Neutrophil (primary cell): Measurements from ENCODE around the gene UBTD1.
"Not testable (repeated sequence)": the region's sequence is repeated elsewhere in the genome, so short reads cannot be mapped to it uniquely, and the experiment has no call there.

Experiments
- H3K27ac ChIP-seq: fragments of 200-600 bp; sonication (generic); 2 replicates; pipeline ENCODE4 v1.5.1; 2016; ENCODE audit warnings: mild to moderate bottlenecking, moderate library complexity
- H3K27me3 ChIP-seq: fragments of 200-600 bp; sonication (generic); 2 replicates; pipeline ENCODE4 v1.6.0; 2016; ENCODE audit warnings: mild to moderate bottlenecking
- H3K36me3 ChIP-seq: fragments of 200-600 bp; sonication (generic); 2 replicates; pipeline ENCODE4 v1.5.1; 2017
- H3K4me1 ChIP-seq, 2 experiments: fragments of 200-600 bp in 1 of 2; sonication (generic) in 1 of 2; 1 replicate in 1 of 2; 2 replicates in 1 of 2; pipeline versions ENCODE4 v1.5.1 to v1.6.1; 2013 to 2016; ENCODE audit warnings: low read depth in 1 of 2, low read length in 1 of 2, mild to moderate bottlenecking in 1 of 2, moderate library complexity in 1 of 2; ENCODE audit not compliant: control insufficient read depth in 1 of 2, insufficient read depth in 1 of 2
- H3K4me3 ChIP-seq, 2 experiments: fragments of 200-600 bp in 1 of 2; sonication (generic) in 1 of 2; 1 replicate in 1 of 2; 2 replicates in 1 of 2; pipeline ENCODE4 v1.5.1; 2013 to 2016; ENCODE audit warnings: low read depth in 1 of 2, low read length in 1 of 2, mild to moderate bottlenecking in 1 of 2, moderate library complexity in 1 of 2
- H3K9me3 ChIP-seq: fragments of 200-600 bp; sonication (generic); 2 replicates; pipeline ENCODE4 v1.5.1; 2016
- CTCF ChIP-seq: fragments of 200-600 bp; sonication (generic); IDR thresholded peaks from 2 replicates; pipeline ENCODE4 v1.5.1; 2016; ENCODE audit warnings: antibody characterized with exemption

UBTD1 gene

GRCh38 chr10:97525683-97526110 is 27.0 kb downstream of the UBTD1 start:
- Histone ChIP-seq H3K36me3 (peaks cover 6% of the 10 kb centered on the region), H3K4me3 (no peak overlapping the region), H3K27me3 (no peaks in the 10 kb centered on the region), H3K9me3 (no peaks in the 10 kb centered on the region), H3K27ac (no peak overlapping the region), H3K4me1 (no peaks in the 10 kb centered on the region)
- TF ChIP-seq CTCF = no peak

GRCh38 chr10:97528876-97529275 is 30.2 kb downstream of the UBTD1 start:
- H3K4me1 ChIP-seq, H3K9me3 ChIP-seq, H3K4me3 ChIP-seq, H3K27me3 ChIP-seq, H3K27ac ChIP-seq, H3K36me3 ChIP-seq: not testable (repeated sequence)

- no peak overlapping the region for H3K4me3 ChIP-seq
- no peak for TF ChIP-seq CTCF
- no peak overlapping the region for H3K27ac ChIP-seq
- H3K36me3 ChIP-seq = peaks cover 6% of the 10 kb centered on the region
- H3K9me3 ChIP-seq = no peaks in the 10 kb centered on the region
- H3K27me3 ChIP-seq = no peaks in the 10 kb centered on the region
- H3K4me1 ChIP-seq = no peaks in the 10 kb centered on the region
Observed at GRCh38 chr10:97529685-97530465, 31.2 kb downstream of the UBTD1 start.

GRCh38 chr10:97531401-97531986 is 32.8 kb downstream of the UBTD1 start:
- Histone ChIP-seq H3K4me3 (no peak overlapping the region), H3K9me3 (no peaks in the 10 kb centered on the region), H3K27me3 (no peaks in the 10 kb centered on the region), H3K36me3 (peaks cover 6% of the 10 kb centered on the region), H3K27ac (no peak overlapping the region), H3K4me1 (no peaks in the 10 kb centered on the region)
- TF ChIP-seq CTCF = no peak

- Histone ChIP-seq H3K9me3 (no peaks in the 10 kb centered on the region), H3K36me3 (peaks cover 6% of the 10 kb centered on the region), H3K27me3 (no peaks in the 10 kb centered on the region), H3K27ac (no peak overlapping the region), H3K4me1 (no peaks in the 10 kb centered on the region), H3K4me3 (no peak overlapping the region)
- TF ChIP-seq CTCF = no peak
Observed at GRCh38 chr10:97532935-97533671, 34.4 kb downstream of the UBTD1 start.

GRCh38 chr10:97533888-97534287 is 35.2 kb downstream of the UBTD1 start:
- TF ChIP-seq CTCF = no peak
- Histone ChIP-seq H3K9me3 (no peaks in the 10 kb centered on the region), H3K4me3 (no peak overlapping the region), H3K36me3 (peaks cover 6% of the 10 kb centered on the region), H3K27me3 (no peaks in the 10 kb centered on the region), H3K4me1 (no peaks in the 10 kb centered on the region), H3K27ac (no peak overlapping the region)
